ENCODE results near the gene FLNC.

FLNC gene

DNA sequence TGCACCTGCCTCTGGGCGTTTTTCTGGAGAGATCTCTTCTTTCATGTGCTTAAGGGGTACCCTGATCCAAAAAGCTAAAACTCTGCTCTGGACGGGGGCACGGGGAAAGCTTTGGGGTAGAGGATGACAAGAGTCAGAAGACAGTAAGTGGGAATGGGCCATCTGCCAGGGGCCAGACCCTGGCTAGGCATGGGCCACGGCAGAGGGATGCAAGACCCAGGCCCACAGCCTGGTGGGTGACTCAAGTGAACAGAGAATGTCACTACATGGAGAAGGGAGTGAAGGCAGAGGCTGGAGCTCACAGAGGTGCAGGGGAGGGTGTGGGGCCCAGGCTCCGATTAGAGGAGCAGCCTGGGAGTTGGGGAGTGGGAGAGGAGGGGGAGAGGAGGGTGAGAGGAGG, 15.3 kb downstream of the FLNC start:
- DNase-seq = no peak

DNA sequence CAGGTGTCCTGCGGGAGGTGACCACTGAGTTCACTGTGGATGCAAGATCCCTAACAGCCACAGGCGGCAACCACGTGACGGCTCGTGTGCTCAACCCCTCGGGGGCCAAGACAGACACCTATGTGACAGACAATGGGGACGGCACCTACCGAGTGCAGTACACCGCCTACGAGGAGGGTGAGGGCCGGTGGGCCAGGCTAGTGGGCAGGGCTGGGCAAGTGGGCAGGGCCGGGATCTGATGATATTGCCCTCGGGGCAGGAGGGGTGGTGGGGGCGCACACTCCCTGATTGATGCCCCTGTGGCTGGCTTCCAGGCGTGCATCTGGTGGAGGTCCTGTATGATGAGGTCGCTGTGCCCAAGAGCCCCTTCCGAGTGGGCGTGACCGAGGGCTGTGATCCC, 15.8 kb downstream of the FLNC start:
- no peak for DNase-seq

DNA sequence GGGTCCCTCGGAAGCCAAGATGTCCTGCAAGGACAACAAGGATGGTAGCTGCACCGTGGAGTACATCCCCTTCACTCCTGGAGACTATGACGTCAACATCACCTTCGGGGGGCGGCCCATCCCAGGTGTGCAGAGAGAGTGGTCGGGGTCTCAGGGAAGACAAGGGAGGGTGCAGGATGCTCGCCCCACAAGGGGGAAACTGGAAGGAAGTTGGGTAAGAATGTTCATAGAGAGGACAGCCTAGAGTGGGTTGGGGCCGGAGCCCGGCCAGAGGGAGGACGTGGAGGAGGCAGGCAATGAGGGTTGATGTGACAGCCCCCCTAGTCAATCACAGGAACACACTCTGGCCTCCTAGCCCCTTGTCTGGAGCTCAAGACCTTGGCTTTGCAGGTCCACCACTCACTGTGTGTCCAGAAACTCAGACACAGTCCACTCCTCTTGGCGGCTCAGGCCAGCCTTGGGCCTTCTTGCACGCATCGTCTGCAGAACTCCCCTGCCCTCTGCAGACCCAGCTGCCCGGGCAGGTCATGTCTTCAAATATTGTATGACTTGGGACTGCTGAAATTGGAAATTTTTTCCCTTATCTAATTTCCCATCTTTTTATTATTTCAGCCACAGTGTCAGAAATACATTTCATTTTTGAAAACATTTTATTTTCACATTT, 16.7 kb downstream of the FLNC start:
- no peak for DNase-seq

DNA sequence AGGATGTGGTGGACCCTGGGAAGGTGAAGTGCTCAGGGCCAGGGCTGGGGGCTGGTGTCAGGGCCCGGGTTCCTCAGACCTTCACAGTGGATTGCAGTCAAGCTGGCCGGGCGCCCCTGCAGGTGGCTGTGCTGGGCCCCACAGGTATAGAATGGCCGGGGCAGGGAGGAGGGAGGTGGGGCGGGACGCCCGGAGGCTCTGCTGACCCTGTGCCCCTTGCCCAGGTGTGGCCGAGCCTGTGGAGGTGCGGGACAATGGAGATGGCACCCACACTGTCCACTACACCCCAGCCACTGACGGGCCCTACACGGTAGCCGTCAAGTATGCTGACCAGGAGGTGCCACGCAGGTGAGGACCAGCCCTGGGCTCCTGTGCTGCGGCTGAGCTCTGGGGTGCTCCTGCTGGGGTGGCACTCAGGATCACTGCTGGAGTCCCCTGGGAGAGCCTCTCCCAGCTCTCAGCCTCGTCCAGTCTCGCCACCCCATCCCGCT, 17.6 kb downstream of the FLNC start:
- no peak for DNase-seq

DNA sequence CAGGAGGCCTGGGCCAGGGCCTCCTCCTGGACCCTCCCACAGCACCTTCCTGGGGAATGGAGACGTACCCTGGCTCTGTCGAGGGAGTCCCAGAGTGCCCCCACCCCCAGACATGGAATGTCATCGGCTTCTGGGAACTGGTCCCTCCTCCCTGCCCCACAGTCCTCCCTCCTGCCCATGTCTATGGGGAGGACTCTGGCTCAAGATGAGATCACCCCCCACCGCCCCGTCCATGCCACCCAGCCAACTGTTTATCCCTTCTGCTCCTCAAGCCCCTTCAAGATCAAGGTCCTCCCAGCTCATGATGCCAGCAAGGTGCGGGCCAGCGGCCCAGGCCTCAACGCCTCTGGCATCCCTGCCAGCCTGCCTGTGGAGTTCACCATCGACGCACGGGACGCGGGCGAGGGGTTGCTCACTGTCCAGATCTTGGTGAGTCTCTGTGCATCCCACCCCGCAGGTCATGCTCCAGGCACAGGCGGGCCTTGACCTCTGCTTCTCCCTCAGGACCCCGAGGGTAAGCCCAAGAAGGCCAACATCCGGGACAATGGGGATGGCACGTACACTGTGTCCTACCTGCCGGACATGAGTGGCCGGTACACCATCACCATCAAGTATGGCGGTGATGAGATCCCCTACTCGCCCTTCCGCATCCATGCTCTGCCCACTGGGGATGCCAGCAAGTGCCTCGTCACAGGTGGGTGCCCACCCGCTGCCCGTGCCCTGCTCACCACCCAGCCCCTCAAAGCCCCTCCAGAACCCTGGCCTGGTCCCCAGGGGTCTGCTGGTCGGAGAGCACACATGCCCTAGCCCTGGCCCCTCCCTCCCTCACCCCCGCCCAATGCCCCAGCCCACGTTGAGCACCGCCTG, 18.3 kb downstream of the FLNC start:
- DNase-seq = no peak

DNA sequence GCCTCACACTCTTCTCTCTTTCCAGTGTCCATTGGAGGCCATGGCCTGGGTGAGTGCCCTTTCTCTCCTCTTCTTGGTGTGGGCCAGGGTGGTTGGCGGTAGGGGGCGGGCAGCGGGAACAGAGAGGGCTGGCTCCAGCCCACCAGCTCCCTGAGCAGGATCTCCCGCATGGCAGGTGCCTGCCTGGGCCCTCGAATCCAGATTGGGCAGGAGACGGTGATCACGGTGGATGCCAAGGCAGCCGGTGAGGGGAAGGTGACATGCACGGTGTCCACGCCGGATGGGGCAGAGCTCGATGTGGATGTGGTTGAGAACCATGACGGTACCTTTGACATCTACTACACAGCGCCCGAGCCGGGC, 18.9 kb downstream of the FLNC start:
- no peak for DNase-seq

DNA sequence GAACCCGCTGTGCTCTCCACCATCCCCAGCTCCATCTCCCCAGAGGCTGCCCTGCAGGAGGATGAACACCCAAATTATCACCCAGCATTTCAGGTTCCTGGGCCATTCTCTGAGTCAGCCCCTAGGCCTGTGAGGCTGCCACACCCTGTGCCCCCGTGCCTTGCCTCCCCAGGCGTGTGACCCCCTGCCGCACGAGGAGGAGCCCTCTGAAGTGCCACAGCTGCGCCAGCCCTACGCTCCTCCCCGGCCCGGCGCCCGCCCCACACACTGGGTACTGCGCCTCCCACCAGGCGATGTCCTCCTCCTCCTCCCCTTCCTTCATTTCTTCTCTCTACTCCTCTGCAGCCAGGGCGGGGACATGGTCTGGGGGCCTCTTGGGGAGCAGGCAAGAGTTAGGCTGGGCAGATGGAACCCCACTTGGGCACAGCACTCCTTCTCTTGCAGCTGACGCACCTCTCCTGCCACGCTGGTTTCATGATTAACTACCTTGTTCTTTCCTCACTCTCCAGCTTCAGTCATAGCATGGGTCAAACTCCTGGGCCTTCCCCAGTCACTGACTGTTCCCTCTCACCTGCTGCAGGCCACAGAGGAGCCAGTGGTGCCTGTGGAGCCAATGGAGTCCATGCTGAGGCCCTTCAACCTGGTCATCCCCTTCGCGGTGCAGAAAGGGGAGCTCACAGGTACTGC, 19.7 kb downstream of the FLNC start:
- DNase-seq = no peak

DNA sequence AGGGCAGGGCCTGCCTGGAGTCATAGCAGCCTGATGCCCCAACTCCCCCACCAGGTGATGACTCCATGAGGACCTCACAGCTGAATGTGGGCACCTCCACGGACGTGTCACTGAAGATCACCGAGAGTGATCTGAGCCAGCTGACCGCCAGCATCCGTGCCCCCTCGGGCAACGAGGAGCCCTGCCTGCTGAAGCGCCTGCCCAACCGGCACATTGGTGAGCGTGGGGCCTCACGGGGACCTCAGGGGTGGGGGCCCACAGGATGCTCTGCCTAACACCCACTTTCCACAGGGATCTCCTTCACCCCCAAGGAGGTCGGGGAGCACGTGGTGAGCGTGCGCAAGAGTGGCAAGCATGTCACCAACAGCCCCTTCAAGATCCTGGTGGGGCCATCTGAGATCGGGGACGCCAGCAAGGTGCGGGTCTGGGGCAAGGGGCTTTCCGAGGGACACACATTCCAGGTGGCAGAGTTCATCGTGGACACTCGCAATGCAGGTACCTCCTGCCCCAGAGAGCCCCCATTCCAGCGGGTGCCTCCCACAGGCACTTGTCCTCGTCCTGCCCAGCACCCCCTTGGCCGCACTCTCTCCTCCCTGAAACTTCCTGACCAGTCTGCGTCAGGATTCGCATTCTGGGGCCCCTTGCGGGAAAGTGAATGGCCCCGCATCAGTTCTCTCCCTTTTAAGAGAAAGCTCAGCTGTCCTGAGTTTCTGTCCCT, 22.5 kb downstream of the FLNC start:
- no peak for DNase-seq

DNA sequence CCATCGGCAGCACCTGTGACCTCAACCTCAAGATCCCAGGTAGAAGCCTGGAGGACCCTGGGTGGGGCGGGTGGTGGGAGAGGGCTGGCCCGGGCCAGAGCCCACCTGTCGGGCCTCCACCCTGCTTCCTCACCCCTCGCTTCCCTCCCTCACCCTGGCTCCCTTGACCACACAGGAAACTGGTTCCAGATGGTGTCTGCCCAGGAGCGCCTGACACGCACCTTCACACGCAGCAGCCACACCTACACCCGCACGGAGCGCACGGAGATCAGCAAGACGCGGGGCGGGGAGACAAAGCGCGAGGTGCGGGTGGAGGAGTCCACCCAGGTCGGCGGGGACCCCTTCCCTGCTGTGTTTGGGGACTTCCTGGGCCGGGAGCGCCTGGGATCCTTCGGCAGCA, 23.6 kb downstream of the FLNC start:
- DNase-seq = no peak

DNA sequence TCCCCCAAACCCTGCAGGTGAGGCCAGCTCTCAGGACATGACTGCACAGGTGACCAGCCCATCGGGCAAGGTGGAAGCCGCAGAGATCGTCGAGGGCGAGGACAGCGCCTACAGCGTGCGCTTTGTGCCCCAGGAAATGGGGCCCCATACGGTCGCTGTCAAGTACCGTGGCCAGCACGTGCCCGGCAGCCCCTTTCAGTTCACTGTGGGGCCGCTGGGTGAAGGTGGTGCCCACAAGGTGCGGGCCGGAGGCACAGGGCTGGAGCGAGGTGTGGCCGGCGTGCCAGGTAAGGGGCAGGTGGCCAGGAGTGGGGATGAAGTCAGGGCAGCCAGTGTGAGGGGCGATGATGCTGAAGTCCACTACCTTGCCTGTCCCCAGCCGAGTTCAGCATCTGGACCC, 24.2 kb downstream of the FLNC start:
- DNase-seq = no peak

DNA sequence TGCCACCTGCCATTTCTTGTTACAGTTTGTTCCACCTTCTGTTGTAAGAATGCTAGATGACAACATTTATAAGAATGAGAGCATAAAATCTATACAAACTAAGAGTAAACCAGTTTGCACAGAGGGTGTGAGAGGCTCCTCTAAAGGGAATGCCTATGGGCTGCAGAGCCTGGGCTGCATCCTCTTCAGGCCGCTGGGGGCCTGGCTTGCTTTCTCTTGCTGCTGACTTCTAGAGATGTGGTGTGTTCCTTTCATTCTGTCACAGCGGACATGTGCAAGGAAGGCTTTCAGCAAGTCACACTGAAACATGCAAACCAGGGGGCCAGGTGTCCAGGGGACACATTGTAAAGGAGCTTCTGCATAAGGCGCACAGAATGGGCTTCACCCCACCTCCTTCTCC, 25.4 kb downstream of the FLNC start:
- DNase-seq = no peak

DNA sequence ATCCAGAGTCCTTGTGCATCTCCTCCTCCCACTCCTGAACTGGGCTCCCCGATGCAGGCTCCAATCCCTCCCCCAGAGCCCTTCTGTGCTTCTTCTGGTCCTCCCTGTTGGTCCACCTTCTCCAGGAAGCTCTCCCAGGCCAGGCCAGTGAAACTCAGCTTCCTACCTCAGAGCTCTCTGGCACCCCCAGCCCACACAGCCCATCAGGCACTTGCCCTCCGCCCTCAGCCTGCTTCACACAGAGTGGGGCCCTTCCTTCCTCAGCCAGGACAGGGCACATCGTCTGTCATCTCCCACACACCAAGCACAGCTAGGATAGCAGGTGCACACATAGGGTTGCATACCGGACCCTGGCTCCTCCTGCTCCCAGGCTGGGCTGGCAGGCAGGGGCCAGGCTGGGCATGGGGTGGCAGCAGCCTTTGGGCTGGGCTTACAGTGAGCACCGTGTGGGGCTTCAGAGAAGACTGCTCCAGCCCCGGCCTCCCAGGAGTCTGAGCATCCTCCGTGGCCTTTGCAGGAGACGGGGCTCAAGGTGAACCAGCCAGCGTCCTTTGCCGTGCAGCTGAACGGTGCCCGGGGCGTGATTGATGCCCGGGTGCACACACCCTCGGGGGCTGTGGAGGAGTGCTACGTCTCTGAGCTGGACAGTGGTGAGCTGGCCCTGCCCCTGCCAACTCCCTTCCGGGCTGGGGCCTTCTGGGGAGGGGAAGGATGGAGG, 26.0 kb downstream of the FLNC start:
- DNase-seq = no peak

DNA sequence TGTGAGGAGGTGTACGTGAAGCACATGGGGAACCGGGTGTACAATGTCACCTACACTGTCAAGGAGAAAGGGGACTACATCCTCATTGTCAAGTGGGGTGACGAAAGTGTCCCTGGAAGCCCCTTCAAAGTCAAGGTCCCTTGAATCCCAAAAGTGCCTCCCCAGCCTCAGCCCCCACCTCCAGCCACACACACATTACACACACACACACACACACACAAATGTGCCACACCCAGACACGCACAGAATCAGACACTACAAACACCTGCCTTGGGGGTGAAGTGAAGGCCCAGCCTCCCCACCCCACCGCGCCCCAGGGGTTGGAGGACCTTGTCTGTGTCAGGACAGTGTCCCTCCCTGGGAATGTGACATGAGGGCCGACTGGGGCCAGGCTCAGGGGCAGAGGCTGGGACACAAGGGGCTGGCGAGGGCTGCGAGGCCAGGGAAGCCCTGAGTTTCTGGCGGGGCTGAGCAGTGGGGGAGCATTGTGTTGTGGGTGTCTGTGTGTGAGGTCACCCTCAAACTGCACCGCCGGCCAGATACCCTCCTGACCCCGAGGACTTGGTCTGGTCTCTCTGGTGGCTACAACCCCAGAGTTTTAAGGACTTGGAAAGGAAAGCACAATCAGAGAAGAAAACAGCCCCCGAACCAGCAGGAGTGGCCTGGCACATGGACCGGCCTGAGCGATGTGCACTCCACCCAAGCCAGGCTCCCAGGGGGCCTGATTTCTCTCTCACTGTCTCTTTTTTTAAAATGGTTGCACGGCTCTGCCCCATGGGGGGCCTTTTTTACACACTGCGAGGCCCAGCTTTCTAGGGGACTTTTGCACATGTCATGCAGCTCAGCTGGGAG, 28.4 kb downstream of the FLNC start:
- DNase-seq = no peak

DNA sequence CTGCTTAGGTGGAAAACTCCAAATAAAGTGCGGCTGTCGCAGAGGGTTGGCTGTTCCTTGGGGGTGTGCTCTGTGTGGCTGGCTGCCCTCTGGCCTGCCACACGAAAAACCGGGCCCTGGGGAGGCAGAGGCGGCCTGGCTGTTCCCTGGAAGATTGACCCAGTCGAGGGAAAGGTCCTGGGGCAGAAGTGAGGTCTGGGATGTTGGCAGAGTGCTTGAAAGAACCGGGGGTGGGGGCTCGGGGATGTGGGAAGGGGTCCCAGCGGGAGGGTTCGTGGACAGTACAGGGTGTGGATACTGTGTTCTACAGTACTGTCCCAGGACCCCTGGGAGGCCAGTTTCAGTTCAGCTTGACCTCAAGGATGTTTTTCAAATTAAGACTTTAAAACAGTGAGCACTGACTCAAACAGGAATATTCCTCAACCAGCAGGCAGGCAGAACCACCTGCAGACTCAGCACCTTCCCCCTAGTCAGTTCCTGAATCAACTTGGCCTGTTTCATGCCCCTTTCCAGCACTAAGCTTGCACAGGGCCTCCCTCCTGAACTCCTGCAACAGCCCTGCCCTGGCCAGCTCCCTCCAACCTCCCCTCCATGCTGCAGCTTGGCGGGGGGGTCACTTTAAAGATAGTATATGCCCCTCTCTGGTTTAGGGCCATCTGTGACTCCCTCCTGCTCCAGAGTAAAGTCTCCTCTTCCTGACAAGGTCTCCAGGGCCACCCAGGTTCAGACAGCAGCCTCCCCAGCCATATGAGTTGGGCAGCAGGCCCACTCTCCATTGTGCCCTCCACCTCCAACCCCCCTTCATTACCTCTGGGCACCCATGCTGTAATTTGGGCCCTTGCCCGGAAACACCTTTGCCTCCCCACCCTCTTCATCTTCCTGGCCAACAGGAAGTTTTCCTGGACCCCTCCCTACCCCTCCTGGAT, 29.3 kb downstream of the FLNC start:
- no peak for DNase-seq

DNA sequence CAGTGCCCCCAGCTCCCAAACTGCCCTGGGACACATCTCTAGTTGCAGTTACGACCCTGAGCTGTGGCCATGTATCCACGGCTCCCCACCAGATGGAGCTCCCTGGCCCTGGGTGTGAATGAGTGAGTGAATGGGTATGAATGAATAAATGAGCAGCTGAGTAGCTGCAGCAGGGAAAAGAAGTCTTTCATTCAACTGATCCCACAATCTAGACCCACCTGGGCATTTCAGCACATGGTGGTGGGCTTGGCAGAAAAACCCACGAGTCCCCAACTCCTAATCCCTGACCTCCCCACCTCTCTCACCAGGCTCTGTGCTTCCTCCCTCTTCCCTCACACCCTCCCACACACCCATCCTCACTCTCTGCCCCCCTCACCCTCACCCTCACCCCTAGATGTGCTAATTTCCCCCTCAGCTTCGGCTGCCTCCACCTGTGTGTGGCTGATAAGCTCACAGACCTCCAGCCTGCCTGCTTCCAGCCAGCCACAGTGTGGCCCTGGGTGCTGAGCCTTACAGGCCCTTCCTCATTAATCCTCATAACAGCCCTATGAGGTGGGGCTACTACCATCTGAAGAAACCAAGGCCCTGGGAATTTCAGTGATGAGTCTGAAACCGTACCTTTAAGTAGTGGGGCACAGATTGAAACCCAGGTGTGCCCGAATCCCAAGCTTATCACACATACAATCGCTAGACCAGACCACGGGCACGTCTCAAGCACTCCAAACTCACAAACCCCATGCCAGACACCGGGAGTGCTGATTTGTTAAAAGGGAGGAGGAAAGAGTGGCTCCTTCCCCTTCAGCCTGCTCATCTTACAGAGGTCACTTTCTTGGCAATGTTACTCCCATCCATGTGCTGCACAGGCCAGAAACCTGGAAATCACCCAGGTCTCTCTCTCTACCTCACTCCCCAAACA, 30.2 kb downstream of the FLNC start:
- no peak for DNase-seq

DNA sequence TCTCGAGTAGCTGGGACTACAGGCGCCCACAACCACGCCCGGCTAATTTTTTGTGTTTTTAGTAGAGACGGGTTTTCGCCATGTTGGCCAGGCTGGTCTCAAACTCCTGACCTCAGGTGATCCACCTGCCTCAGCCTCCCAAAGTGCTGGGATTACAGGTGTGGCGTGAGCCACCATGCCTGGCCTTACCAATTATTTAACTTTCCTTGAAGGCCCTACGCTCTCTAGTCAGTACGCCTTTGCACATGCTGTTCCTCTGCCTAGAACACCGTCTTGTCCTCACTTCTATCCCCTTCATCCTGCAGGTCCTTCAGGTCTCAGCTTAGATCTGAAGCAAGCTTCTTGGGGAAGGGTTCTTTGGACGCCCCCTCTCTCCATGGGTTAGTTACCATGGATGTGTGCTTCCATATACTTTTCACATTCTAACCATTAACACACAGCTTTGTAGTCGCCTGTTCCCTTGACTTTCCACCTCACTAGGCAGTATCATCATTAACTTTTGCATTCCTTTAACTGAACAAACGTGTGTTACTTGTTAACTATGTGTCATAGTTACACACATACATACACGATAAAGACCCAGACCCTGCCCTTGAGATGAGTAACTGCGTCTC, 31.9 kb downstream of the FLNC start:
- no peak for DNase-seq

DNA sequence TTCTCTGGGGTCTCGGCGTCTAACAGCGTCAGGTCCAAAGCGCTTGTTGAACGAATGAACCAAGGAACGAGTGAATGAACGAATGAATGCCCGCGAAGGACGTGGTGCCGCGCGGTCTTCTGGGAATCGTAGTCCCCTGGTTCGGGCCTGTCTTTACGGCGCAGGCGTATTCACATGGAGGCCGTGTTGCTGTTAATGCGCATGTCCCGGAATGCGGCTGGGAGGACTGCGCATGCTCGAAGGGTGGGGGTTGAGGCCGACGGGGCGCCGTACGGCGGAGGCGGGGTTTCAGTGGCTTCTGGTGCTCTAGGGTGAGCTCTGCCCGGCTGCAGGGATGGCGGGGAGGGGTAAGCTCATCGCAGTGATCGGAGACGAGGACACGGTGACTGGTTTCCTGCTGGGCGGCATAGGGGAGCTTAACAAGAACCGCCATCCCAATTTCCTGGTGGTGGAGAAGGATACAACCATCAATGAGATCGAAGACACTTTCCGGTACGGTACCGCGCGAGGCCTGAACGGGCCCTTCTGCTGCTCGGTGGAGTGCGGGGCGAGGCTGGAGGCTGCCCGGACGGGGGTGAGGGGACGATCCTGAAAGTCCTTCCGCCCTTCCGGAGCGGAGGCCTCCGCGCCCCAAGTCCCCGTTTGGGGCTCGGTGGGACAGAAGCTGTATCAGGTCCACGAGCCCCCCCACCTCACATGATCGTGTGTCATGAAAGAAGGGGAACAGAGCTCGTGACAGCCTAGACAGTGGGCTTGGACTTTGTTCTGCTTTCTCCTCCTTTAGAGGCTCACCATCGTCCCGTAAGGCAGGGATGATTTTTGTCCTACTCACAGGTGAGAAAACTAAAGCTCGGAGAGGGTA, 32.6 kb downstream of the FLNC start, which contains the start of gene ATP6V1F:
TSS of gene ATP6V1F (plus strand) at position 286 of the 862 bp plus-strand sequence. CDS start at position 335, 49 bp downstream.
- DNase-seq = peak; percentile 98 to 99 (median 98)
